HG03280 (cell line): ENCODE measurements around the gene SIGLEC11.

Experiments used
- ATAC-seq: cut with Tn5 transposase; IDR thresholded peaks from one replicate; pipeline ENCODE4 v1.9.1; 2021; ENCODE audit warnings: mild to moderate bottlenecking, moderate library complexity; ENCODE audit not compliant: unreplicated experiment

The SIGLEC11 gene

GRCh38 chr19:49907745-49908446 lies 53.1 kb downstream of the SIGLEC11 start:
- no peak for ATAC-seq

- ATAC-seq = no peak
Observed at GRCh38 chr19:49906879-49907564, 54.0 kb downstream of the SIGLEC11 start.

GRCh38 chr19:49904136-49904535 lies 56.8 kb downstream of the SIGLEC11 start:
- ATAC-seq = no peak
